HepG2 (cell line): Measurements from ENCODE around the gene TCN2. TPM values are rescaled to one million over a fixed set of nuclear protein-coding genes. Genes with fewer than 3 reads are reported as not detected.
A peak's percentile ranks its signal among the peaks of the same experiment; 100 is the strongest.

Source experiments
- ATAC-seq: fragments of 200-7000 bp; cut with Tn5 transposase; 3 replicates; pipeline ENCODE4 v1.9.1; 2020; ENCODE audit warnings: mild to moderate bottlenecking, moderate library complexity
- BruUV-seq: library from RNA; stranded (reverse); fragments of 400-500 nt; replicated peaks from 2 replicates; lab custom pipeline; 2021; lab: Mats Ljungman, UMichigan
- CTCF ChIA-PET: fragments of 300-600 bp; formaldehyde crosslinking; extraction: SDS; loops from one replicate; lab custom pipeline; 2021; ENCODE audit warnings: low total read pairs, inconsistent platforms, low intra/inter-chr PET ratio; lab: Yijun Ruan, JAX
- POLR2A ChIA-PET: fragments of 350-600 bp; sonication (Branson Sonifier 250); formaldehyde crosslinking; loops from one replicate; lab custom pipeline; 2020; ENCODE audit warnings: antibody characterized with exemption, inconsistent platforms; lab: Yijun Ruan, JAX
- DNase-seq: peaks from one replicate; pipeline ENCODE4 v3.0.0-alpha.2; 2015; ENCODE audit warnings: low spot score
- FAIRE-seq: peaks from 3 replicates; lab custom pipeline; 2011; peaks lifted over from hg19 to GRCh38; lab: Jason Lieb, UNC
- H2AFZ ChIP-seq: one replicate; pipeline ENCODE4 v1.6.1; 2011; ENCODE audit warnings: low read length, inconsistent platforms
- H3K27ac ChIP-seq: fragments of 300-600 bp; 3 replicates; pipeline ENCODE4 v1.8.0; 2011; ENCODE audit warnings: mixed run types, mild to moderate bottlenecking, mixed read lengths, low read length, inconsistent platforms; ENCODE audit not compliant: insufficient read depth; ENCODE audit errors: extremely low read length
- H3K27me3 ChIP-seq, 2 experiments: fragments of 200-600 bp in 1 of 2; 2 replicates in 1 of 2; 3 replicates in 1 of 2; pipeline versions ENCODE4 v1.6.0 to v1.8.0; 2011; ENCODE audit warnings: low read length in 2 of 2, mild to moderate bottlenecking in 2 of 2, moderate library complexity in 2 of 2, inconsistent platforms in 1 of 2; ENCODE audit not compliant: insufficient read depth in 2 of 2, control insufficient read depth in 1 of 2
- H3K36me3 ChIP-seq, 2 experiments: fragments of 200-600 bp in 1 of 2; replicated peaks in 1 of 2; 2 replicates in 1 of 2; 3 replicates in 1 of 2; pipeline versions ENCODE4 v1.5.1 to v1.8.0; 2011; ENCODE audit warnings: low read length in 2 of 2, inconsistent platforms in 1 of 2; ENCODE audit not compliant: insufficient read depth in 2 of 2, control insufficient read depth in 1 of 2
- H3K4me1 ChIP-seq: 2 replicates; pipeline ENCODE4 v1.5.1; 2012; ENCODE audit warnings: low read length, inconsistent platforms; ENCODE audit not compliant: insufficient read depth
- H3K4me2 ChIP-seq: 2 replicates; pipeline ENCODE4 v1.6.0; 2011; ENCODE audit warnings: low read depth, low read length, inconsistent platforms
- H3K4me3 ChIP-seq, 3 experiments: fragments of 200-600 bp in 1 of 3; sonication (generic), shearing (Covaris generic) in 1 of 3; replicated peaks in 1 of 3; 2 replicates each; pipeline ENCODE4 v1.5.1; 2011 to 2016; ENCODE audit warnings: low read length in 3 of 3, inconsistent platforms in 2 of 3, low read depth in 2 of 3, mild to moderate bottlenecking in 2 of 3, control low read depth in 1 of 3, mixed read lengths in 1 of 3; ENCODE audit not compliant: insufficient read depth in 1 of 3
- H3K79me2 ChIP-seq: one replicate; pipeline ENCODE4 v1.6.1; 2011; ENCODE audit warnings: low read length, inconsistent platforms; ENCODE audit not compliant: insufficient read depth
- H3K9ac ChIP-seq: 2 replicates; pipeline ENCODE4 v1.6.0; 2011; ENCODE audit warnings: mild to moderate bottlenecking, low read depth, low read length, inconsistent platforms; ENCODE audit not compliant: insufficient read depth
- H3K9me3 ChIP-seq: 2 replicates; pipeline ENCODE4 v1.5.1; 2012; ENCODE audit warnings: mild to moderate bottlenecking, low read length
- H4K20me1 ChIP-seq: 2 replicates; pipeline ENCODE4 v1.6.0; 2011; ENCODE audit warnings: inconsistent platforms, mild to moderate bottlenecking, low read length, moderate library complexity; ENCODE audit not compliant: insufficient read depth
- DMTF1 ChIP-seq: sonication (generic); formaldehyde crosslinking; IDR thresholded peaks from 2 replicates; pipeline ENCODE4 v1.4.0; 2020; ENCODE audit warnings: mild to moderate bottlenecking, missing genetic modification reagents
- MED1 ChIP-seq: sonication (generic); formaldehyde crosslinking; IDR thresholded peaks from 2 replicates; pipeline ENCODE4 v1.4.0; 2020; ENCODE audit warnings: missing genetic modification reagents
- MNT ChIP-seq: fragments of 450-650 bp; IDR thresholded peaks from 2 replicates; pipeline ENCODE4 v1.6.1; 2016
- NFE2L1 ChIP-seq: sonication (generic); formaldehyde crosslinking; IDR thresholded peaks from 2 replicates; pipeline ENCODE4 v1.4.0; 2020; ENCODE audit warnings: missing genetic modification reagents, mild to moderate bottlenecking, borderline replicate concordance
- RFX1 ChIP-seq: fragments of 450-650 bp; IDR thresholded peaks from 2 replicates; pipeline ENCODE4 v1.6.1; 2017
- SRSF1 ChIP-seq: fragments of 200-400 bp; formaldehyde crosslinking; optimal IDR thresholded peaks from 2 replicates; pipeline ENCODE3; 2017; ENCODE audit warnings: mild to moderate bottlenecking, low read depth, low read length, moderate library complexity
- ZNF629 ChIP-seq: sonication (generic); formaldehyde crosslinking; conservative IDR thresholded peaks from 2 replicates; pipeline ENCODE4 v1.5.0; 2020; ENCODE audit warnings: missing genetic modification reagents
- ZNF724P ChIP-seq: sonication (generic); formaldehyde crosslinking; IDR thresholded peaks from 2 replicates; pipeline ENCODE4 v1.8.0; 2022; ENCODE audit warnings: missing genetic modification reagents, borderline replicate concordance
- WGBS: methylation state at CpG from one replicate; pipeline ENCODE4 v1.1.6; 2017; ENCODE audit warnings: low lambda C conversion rate; 5-methylcytosine and 5-hydroxymethylcytosine counted together
- in situ Hi-C: cut with HindIII; loops from 2 replicates; pipeline ENCODE4 v1.10.0; 2017; ENCODE audit warnings: low pct_unique_long_range_greater_than_20kb; ENCODE audit not compliant: extremely low pct_ligation_motif_present
- intact Hi-C: fragments of 100-400 bp; cut with micrococcal nuclease; formaldehyde crosslinking; loops from one replicate; pipeline ENCODE4 v1.10.0; 2022; ENCODE audit not compliant: unreplicated experiment
- polyA plus RNA-seq, 8 experiments: library from polyadenylated mRNA; depleted of rRNA in 3 of 8; stranded (reverse) in 7 of 8; unstranded in 1 of 8; fragments of >200 nt; fragmentation: Illumina TruSeq in 4 of 8; extraction: Trizol in 4 of 8; gene quantifications; 2 replicates each; pipeline versions ENCODE4 v1.2.1 to v1.2.3, GENCODE V29; 2011 to 2016; ENCODE audit warnings: low read depth in 4 of 8, missing spikeins in 1 of 8, mixed read lengths in 1 of 8; ENCODE audit not compliant: insufficient read depth in 1 of 8
- total RNA-seq, 5 experiments: library from RNA; depleted of rRNA; stranded (reverse); fragments of >200 nt; fragmentation: Illumina TruSeq; extraction: Trizol; gene quantifications; 2 replicates each; pipeline ENCODE4 v1.2.3, GENCODE V29; 2016; ENCODE audit warnings: low read depth in 1 of 5

Gene TCN2
- total and polyA plus RNA-seq, 2 of the 13 experiments (the other 11 are each of a cell fraction or from before 2014, with no cell fraction given), result 0.29 to 0.31 TPM

GRCh38 chr22:30637701-30638114, 30.7 kb downstream of the TCN2 start:
- Histone ChIP-seq H3K27ac (no peak overlapping the region), H3K4me3 (no peak overlapping the region), H3K9ac (no peak overlapping the region), H3K9me3 (no peaks in the 10 kb centered on the region), H3K79me2 (no peaks in the 10 kb centered on the region), H3K4me1 (peaks cover 10% of the 10 kb centered on the region), H3K36me3 (no peaks in the 10 kb centered on the region), H2AFZ (no peak overlapping the region), H3K27me3 (peaks cover 0 to 4% of the 10 kb centered on the region in 2 experiments; a peak in 3 of 5 replicates), H3K4me2 (no peak overlapping the region), H4K20me1 (no peaks in the 10 kb centered on the region)
- 9% methylated on average over 1 of the region's 1 CpG for WGBS
- ChIA-PET CTCF (no interaction called here), POLR2A (interaction anchor here (1.2 kb wide), 1 partner anchor 31 kb away, joined by 5 read pairs; the partner anchor contains the start of gene TCN2)
- TF ChIP-seq NFE2L1 (no peak), MNT (peak; percentile 10; the same call in 1 of the 2 replicates), MED1 (no peak), SRSF1 (no peak), ZNF724P (CRISPR knock-in tag) (no peak), RFX1 (peak; percentile 50), DMTF1 (no peak), ZNF629 (peak; percentile 52)
- ATAC-seq (no peak), FAIRE-seq (no peak), DNase-seq (no peak)
- intact Hi-C loops (no loop called here), in situ Hi-C loops (no loop called here)
- BruUV-seq, result no TSS peak
